Measurements from ENCODE around the gene DTNBP1.
"Not testable (repeated sequence)": the region's sequence is repeated elsewhere in the genome, so short reads cannot be mapped to it uniquely, and the experiment has no call there.

Gene DTNBP1

DNA sequence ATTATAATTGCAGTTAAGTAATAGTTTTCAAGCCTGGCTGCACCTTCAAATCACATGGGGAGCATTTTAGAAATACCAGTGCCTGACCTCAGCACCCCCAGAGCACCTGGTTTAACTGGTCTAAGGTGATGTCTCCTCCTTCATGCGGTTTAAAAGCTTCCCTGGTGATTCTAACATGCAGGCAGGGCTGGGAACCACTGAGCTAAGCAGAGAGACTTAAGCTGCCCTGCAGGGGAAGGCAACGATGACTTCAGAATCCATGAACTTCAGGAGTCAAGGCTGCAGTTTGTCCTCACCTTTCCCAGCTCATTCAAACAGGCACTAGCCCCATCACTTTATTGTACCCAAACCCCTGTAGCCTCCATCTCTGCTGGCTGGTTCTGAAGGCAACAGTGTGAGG is 6.1 kb upstream of the DTNBP1 start:
- DNase-seq (ENCODE audit: low spot score) (no peak), FAIRE-seq (no peak)

DNA sequence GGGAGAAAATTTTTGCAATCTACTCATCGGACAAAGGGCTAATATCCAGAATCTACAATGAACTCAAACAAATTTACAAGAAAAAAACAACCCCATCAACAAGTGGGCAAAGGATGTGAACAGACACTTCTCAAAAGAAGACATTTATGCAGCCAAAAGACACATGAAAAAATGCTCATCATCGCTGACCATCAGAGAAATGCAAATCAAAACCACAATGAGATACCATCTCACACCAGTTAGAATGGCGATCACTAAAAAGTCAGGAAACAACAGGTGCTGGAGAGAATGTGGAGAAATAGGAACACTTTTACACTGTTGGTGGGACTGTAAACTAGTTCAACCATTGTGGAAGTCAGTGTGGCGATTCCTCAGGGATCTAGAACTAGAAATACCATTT is 4.1 kb upstream of the DTNBP1 start:
- not testable (repeated sequence) for DNase-seq (ENCODE audit: low spot score)

DNA sequence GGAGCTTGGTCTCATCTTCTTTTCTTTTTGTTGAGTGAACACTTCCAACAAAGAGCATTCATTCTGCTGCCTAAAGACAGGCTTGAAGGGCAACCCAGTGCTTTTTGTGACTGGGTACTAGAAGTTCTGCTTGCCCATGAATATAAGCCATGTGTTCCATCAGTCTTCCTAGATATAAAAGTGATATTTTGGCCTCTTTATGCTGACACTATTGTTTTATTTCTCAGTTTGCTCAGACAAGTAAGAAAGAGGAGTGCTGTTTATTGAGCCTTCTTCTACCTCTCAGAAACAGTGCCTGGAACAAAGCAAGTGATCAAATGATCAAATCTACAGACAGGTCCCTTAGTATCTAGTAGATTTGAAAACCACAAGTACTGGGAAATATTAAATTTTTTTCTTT is 2.4 kb upstream of the DTNBP1 start:
- FAIRE-seq = no peak
- DNase-seq (ENCODE audit: low spot score) = no peak

More for the DNA sequence above, 4.1 kb upstream of the DTNBP1 start:
- not testable (repeated sequence) for FAIRE-seq

DNA sequence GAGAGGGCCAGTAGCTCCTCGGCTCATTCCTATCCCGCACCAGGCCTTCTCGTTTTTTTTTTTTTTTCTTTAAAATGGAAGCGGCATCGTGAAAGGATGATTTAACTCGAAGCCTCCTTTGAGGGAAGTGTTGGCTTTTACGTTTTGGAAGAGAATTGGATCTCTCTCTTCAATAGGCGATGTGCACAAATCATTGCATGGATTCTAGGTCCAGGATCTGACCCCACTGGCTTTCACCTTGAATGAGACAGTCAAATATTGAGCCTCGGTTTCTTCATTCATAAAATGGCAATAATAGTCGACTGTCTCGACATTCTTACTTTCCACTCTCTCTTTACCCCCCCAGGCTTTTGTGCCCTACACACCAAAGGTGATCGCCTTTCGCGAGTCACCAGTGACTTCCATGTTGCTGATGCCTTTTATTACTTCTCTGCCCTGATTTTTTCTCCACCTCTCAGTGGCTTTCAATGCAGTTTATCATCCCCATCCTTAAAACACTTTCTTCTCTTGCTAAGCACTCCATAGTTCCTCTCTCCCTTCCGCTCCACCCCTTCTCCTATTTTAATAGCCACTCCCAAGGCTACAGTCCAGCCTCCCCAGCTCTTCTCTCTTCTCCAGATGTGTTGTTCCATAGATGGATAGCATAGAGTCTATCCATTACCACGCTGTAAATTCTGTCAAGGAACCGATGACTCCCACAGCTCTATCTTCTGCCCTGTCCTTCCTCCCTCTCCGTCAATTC is 473 bp upstream of the DTNBP1 start:
- FAIRE-seq = no peak
- no peak for DNase-seq (ENCODE audit: low spot score)

DNA sequence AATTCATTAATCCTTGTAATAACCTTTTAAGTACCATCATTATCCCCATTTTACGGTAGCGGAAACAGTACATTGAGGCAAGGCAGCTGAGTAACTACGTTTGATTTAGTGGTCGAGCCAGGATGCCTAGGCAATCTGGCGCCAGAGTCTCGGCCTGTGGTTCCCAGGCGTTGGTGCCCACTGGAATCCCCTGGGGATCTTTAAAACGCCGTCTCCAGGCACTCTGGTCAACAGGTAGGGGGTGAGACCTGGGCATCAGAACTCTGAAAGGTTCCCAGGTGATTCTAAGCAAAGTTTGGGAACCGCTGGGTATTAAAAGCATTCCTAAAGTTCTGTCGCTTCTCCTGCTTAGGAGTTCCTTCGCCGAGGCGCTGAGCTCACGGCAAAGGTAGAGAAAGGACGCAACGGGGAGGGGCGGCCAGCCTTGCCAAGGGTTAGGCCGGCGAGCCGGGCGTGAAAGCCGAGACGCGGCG is 939 bp downstream of the DTNBP1 start:
- no peak for FAIRE-seq
- DNase-seq (ENCODE audit: low spot score) = no peak

DNA sequence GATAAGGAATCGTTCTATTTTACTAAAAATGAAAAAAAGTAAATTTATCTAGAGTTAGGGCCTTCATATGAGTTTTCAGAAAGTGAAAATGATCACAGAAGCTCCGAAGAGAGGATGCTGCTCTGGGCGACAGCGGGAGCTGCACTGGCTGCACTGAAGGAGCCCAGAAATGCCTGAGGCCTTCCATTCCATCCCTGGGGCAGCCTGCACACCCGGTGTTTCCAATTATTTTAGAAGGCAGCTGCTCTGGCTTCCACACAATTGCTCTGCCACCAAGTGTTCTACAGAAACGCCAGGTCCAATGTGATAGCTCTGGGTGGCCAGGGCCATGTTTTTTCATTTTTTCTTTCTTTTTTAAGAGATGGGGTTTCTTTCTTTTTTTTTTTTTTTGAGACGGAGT is 3.6 kb downstream of the DTNBP1 start:
- FAIRE-seq (no peak), DNase-seq (ENCODE audit: low spot score) (no peak)

DNA sequence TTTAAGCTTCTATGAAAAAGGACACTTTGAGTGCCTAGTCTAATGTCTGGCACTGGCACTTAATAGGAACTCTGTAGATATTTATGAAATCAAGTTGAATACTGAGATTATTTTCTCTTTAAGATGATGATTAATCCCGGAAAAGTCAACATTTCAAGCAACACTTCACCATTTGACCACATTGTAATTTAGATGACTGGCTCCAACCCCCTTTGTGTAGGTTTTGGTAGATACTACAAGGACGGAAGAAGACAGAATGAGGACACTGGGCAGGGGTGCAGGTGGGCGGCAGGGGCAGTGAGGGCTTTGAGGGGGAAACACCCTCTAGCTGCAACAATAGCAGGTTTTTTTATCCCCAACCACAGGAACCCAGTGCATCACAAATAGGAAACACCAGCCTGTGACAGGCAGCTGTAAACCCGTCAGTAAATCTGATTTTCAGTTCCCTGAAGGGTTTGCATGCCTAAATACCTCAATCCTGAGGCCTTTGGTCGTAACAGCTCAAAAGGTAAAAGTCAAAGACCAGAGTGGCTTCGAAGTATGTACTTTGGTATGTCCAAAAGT is 4.6 kb downstream of the DTNBP1 start:
- FAIRE-seq (no peak), DNase-seq (ENCODE audit: low spot score) (no peak)

DNA sequence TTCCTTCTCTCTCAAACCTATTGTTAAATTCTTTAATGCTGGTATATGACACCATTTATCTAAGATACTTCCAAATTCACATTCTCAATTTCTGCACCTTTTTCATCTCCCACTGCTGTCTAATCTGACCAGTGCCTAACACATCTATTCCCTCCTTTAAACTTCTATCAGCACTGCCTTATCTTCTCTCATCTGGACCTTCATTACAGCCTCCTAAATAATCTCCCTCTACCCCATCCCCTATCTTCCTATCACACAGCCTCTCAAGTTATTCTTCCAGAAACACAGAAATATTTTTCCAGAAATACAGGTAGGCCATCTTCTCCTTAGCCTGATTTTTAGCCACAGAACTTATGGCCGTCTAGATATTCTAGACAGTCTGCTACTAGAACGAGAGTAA is 5.5 kb downstream of the DTNBP1 start:
- DNase-seq (ENCODE audit: low spot score) (no peak), FAIRE-seq (no peak)

DNA sequence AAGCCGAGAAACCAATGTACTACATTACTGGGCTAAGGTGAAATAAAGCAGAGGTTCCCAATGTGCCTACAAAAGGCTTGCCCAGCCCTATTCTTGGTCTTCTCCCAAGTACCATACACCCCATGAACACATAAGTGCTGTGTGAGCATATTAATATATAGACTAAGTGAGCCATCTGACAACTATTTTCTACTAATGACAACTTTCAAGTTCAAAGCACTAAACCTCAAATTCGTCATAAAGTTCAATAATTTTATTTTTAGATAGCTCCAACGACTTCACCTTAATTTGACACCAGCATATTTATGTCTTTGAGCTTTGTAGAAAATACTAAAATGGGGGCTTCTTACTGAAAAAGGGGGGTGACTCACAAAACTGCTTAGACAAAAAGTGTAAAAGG is 6.7 kb downstream of the DTNBP1 start:
- FAIRE-seq (no peak), DNase-seq (ENCODE audit: low spot score) (no peak)

DNA sequence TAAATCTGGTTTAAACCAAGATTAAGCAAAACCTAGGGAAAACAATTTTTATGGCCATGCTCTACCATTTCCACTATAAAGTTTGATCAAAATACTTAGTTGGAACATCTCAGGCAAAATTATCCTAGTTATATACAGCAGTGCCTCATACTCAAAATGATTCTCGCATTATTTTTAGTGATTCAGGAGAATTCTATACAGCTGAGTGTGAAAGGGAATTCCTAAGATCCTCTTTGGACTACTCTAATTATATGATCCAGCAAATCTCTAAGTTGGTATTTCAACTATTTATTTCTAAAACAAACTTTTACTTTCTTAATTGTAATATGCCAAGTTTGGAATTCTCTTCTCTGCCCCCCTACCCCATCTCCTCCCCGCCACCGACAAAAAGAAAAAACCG is 8.6 kb downstream of the DTNBP1 start:
- FAIRE-seq (no peak), DNase-seq (ENCODE audit: low spot score) (no peak)

DNA sequence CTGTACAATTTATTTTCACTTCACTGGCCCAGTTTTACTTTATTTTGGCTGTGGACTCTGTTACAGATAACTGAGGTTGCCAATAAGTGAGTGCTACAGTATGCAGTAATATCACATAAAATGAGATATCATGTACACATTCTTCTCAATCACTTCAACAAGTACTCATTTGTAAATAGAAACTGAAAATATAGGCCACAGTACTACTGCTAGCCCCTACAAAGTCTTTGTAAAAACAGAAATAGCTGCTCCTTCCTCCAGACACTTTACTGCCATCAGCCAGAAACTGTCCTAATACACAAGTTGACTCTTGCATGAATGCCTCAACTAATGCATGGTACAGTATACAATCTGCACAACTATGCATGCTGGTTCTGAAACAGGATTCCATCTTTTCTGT is 9.2 kb downstream of the DTNBP1 start:
- FAIRE-seq (no peak), DNase-seq (ENCODE audit: low spot score) (no peak)

DNA sequence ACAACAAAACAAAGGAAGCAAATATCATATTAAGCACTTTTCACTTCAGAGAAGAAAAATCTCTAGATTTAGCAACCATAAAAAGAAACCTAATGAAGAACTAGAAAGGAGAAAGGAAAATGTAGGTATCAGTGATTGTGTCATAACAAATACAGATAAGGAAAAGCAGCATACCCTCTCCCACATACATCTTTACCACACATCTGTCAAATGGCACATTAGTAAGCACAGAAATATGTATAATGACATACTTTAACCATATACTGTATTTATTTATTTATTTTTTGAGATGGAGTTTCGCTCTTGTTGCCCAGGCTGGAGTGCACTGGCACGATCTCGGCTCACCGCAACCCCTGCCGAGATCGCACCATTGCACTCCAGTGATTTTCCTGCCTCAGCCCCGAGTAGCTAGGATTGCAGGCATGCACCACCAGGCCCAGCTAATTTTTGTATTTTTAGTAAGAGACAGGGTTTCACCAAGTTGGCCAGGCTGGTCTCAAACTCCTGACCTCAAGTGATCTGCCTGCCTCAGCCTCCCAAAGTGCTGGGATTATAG is 12.7 kb downstream of the DTNBP1 start:
- not testable (repeated sequence) for DNase-seq (ENCODE audit: low spot score); FAIRE-seq

DNA sequence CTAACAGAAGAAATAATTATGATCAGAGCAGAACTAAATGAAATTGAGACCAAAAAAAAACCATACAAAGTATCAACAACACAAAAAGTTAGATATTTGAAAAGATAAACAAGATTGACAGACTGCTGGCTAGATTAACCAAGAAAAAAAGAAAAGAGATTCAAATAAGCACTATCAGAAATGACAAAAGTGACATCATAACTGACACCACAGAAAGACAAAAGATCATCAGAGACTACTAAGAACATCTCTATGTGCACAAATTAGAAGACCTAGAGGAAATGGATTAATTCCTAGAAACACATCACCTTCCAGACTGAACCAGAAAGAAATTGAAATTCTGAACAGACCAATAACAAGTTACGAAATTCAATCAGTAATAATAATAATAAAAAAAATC is 17.9 kb downstream of the DTNBP1 start:
- DNase-seq (ENCODE audit: low spot score) = no peak
- FAIRE-seq = no peak

DNA sequence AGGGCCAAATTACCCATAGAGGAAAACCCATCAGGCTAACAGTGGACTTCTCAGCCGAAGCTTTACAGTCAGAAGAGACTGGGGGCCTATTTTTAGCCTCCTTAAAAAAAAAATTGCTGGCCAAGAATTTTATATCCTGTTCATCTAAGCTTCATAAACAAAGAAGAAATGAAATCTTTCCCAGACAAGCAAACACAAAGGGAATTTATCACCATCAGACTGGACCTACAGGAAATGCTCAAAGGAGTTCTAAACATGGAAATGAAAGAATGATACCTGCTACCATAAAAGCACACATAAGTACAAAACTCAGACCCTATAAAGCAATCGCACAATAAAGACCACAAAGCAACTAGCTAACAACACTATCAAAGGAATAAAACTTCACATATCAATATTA is 19.3 kb downstream of the DTNBP1 start:
- FAIRE-seq (no peak), DNase-seq (ENCODE audit: low spot score) (no peak)

DNA sequence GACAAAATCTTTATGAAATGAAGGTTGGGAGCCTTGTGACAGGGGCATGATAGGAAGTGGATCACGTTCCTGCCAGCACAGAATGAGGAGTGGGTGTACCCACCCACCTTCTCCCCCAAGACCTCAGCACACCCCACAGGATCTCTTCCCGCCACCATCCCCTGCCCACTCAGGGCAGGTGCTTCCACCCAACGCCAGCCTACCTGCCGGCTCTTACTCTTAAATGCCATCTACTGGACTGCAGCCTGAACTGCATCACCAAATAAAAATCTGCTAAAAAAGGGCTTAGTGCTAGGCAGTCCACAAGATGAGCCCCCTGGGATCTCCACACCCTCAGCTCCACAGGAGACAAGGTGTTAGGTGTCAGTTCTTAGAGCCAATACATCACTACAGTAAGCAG is 20.6 kb downstream of the DTNBP1 start:
- FAIRE-seq (no peak), DNase-seq (ENCODE audit: low spot score) (no peak)

DNA sequence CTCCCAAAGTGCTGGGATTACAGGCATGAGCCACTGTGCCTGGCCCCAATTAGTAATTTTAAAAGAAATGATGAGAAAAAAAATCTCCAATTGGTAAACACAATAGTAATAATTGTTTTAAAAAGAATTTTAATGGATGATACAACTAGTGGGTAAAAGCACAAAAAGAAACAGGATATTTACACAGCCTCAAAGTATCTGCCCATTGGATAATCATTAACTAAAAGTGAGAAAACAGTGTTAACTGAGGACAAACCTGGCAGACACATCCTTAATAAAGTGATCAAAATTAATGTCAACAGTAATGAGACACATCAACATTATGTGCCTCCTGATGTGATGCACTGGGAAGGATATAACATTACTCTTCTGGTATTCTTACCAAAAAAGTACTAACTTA is 24.5 kb downstream of the DTNBP1 start:
- DNase-seq (ENCODE audit: low spot score) = no peak
- no peak for FAIRE-seq

DNA sequence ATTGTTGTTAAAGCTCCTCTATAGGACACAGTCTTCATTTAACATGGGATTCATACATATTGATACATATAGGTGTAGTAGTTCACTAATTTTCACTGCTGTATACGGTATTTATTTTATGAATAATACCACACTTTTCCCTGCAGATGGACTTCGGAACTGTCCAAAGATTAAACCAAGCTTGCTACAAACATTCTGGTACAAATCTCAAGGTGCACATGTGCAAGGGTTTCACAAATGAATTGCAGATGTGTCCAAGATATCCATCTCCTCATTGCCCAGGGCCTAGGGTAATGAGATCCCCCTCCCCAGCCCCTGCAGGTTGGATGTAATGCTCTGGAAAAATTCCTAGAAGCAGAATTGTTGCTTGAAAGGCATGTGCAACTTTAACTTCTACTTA is 31.4 kb downstream of the DTNBP1 start:
- no peak for FAIRE-seq
- DNase-seq (ENCODE audit: low spot score) = no peak

DNA sequence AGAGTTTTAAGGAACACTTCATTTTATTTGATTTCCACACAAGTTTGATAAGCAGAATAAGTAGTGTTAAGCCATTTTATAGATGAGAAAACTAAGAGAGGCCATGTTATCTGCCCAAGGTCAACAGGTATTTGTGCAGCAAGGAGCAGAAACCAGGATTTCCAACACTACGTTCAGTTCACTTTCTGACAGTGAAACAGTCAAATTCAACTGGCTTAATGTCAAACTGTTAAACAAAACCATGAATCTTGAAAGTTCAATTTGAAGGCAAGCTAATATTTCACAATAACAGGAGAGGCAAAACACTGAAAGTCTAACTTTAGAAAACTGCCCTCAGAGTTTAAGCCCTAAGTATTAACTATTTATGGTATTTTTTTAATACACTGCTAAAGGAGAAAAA is 32.6 kb downstream of the DTNBP1 start:
- no peak for DNase-seq (ENCODE audit: low spot score)
- no peak for FAIRE-seq

DNA sequence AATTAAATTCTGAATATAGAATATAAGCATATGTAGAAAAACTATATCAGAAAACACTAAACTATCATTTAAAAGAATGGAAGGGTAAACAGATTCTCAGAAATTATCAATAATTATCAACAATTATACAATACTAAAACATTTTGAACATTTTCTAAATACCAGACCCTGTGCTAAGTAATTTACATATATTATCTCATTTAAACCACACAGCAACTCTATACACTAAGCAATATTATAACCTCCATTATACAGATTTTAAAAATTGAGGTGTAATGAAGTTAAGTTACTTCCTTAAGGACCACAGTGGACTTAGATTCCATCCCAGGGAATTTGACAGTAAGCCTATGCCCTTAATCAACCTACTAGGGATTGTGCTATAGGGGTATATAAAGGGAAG is 33.3 kb downstream of the DTNBP1 start:
- no peak for FAIRE-seq

DNA sequence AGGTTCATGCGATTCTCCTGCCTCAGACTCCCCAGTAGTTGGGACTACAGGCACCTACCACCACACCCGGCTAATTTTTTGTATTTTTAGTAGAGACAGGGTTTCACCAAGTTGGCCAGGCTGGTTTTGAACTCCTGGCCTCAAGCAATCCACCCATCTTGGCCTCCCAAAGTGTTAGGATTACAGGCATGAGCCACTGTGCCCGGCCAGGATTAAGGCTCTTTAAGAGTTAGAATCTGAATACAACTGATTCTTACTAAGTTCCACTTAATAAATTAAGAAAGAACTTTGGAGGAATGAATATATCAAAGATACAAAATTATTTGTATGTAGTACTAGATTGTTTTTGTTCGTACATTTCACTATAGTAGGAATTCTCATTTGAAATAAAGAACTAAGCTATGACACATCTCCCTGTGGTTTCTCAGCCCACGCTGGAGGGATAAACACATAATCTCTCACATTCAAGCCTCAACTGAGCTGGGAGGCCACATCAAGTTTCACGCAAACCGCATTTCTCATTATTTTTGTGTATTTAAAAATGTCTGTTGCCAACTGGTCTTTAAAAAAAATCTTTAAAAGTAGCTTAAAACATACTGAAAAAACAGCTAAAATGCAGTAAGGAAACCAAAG is 34.2 kb downstream of the DTNBP1 start:
- DNase-seq (ENCODE audit: low spot score) (peak; percentile 46), FAIRE-seq (no peak)

More for the DNA sequence above, 33.3 kb downstream of the DTNBP1 start:
- no peak for DNase-seq (ENCODE audit: low spot score)

DNA sequence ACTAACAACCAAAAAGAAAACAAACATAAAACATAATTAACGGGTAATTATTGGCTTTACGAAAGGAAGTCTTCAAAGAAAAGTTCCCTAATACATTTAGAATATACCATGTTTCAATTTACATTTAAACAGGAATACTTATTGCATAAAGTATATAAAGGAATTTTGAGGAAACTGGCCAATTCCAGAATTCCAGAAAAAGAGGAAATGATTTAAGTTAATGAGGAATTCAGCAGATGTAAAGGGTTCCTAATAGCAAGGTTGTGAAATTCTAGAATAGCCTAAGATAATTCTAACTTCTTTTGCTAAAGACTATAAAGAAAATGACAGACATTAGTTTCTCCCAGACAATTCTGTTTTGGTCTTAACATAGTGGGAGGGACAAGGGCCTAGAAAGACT is 35.0 kb downstream of the DTNBP1 start:
- FAIRE-seq = no peak

DNA sequence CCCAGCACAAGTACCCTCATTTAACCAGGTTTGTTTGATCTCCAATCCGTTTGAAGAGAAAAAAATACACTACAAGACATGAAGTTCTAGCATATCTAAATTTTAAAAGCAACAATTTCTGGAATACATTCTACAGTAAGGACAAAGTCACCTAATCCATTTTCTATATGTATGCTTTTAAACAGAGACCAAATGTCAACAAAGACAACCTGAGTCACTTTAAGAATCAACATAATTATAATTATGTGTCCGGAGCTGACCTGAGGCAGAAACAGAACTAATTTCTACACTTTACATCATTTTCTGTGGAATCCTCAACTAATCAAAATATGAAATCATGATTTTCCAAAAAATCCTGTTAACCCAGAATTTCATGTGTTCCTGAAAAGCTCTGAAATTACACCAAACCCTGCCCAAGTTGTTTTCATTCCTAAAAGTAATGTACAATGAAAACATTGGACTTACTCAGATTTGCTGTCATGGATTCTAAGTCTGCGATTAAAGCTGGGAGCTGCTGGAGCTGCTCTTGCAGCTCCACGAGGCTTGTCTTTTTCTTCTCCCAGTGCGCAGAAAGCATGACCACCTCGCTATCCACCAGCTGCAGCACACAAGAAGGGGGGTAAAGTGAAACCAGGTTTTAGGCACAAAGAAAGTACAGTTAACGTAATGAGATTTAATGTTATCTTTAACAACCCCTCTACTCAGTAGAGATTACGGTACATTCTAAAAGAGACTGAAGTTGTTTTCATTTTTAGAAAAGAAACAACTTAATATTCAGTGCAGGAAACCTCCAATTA is 35.8 kb downstream of the DTNBP1 start:
- FAIRE-seq = no peak
- DNase-seq (ENCODE audit: low spot score) = no peak

More for the DNA sequence above, 35.0 kb downstream of the DTNBP1 start:
- no peak for DNase-seq (ENCODE audit: low spot score)

Data from urothelium cell line (cell line).